ENCODE data around the gene PCDHGA7. TPM values are rescaled to one million over a fixed set of nuclear protein-coding genes. Genes with fewer than 3 reads are reported as not detected.
"Not testable (repeated sequence)": the region's sequence is repeated elsewhere in the genome, so short reads cannot be mapped to it uniquely, and the experiment has no call there.

The PCDHGA7 gene
- total RNA-seq, 1 donor from 2014 or later, result 2.2 TPM

DNA sequence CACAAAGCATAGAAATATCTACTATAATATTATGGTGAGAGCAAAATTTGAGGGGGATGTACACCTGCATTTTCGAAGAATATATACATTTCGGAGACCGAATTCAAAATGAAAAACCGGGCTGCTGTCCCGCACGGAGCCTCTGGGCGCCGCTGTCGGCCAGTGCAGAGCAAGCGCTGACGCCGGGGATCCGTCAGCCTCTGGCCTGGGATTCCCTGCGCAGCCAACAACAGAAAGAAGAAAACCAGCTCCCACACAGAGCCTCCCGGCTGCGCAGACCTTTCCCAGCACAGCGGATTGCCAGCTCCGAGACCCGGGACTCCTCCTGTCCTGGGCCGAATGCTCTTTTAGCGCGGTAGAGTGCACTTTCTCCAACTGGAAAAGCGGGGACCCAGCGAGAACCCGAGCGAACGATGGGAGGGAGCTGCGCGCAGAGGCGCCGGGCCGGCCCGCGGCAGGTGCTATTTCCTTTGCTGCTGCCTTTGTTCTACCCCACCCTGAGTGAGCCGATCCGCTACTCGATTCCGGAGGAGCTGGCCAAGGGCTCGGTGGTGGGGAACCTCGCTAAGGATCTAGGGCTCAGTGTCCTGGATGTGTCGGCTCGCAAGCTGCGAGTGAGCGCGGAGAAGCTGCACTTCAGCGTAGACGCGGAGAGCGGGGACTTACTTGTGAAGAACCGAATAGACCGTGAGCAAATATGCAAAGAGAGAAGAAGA is 25.4 kb downstream of the PCDHGA7 start, which contains the start of gene PCDHGB6:
TSS of gene PCDHGB6 (plus strand) at position 232 of the 716 bp plus-strand sequence. CDS start at position 414, 182 bp downstream.
- Histone ChIP-seq H3K4me3 (ENCODE audit: low read depth, low read length) (peak within 1 kb of the TSS; percentile 3), H3K27me3 (ENCODE audit: control insufficient read depth, insufficient read depth, low read length) (peaks cover 15% of the 10 kb centered on the region)
- TF ChIP-seq, protein P1, sequence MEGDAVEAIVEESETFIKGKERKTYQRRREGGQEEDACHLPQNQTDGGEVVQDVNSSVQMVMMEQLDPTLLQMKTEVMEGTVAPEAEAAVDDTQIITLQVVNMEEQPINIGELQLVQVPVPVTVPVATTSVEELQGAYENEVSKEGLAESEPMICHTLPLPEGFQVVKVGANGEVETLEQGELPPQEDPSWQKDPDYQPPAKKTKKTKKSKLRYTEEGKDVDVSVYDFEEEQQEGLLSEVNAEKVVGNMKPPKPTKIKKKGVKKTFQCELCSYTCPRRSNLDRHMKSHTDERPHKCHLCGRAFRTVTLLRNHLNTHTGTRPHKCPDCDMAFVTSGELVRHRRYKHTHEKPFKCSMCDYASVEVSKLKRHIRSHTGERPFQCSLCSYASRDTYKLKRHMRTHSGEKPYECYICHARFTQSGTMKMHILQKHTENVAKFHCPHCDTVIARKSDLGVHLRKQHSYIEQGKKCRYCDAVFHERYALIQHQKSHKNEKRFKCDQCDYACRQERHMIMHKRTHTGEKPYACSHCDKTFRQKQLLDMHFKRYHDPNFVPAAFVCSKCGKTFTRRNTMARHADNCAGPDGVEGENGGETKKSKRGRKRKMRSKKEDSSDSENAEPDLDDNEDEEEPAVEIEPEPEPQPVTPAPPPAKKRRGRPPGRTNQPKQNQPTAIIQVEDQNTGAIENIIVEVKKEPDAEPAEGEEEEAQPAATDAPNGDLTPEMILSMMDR (IDR thresholded peaks at IDR 0.05; ENCODE audit: insufficient read depth, low read length, poor library complexity, severe bottlenecking), result peak; percentile 58
- not testable (repeated sequence) for DNase-seq (ENCODE audit: low read depth); H3K36me3 ChIP-seq (ENCODE audit: control insufficient read depth, insufficient read depth, low read length)

DNA sequence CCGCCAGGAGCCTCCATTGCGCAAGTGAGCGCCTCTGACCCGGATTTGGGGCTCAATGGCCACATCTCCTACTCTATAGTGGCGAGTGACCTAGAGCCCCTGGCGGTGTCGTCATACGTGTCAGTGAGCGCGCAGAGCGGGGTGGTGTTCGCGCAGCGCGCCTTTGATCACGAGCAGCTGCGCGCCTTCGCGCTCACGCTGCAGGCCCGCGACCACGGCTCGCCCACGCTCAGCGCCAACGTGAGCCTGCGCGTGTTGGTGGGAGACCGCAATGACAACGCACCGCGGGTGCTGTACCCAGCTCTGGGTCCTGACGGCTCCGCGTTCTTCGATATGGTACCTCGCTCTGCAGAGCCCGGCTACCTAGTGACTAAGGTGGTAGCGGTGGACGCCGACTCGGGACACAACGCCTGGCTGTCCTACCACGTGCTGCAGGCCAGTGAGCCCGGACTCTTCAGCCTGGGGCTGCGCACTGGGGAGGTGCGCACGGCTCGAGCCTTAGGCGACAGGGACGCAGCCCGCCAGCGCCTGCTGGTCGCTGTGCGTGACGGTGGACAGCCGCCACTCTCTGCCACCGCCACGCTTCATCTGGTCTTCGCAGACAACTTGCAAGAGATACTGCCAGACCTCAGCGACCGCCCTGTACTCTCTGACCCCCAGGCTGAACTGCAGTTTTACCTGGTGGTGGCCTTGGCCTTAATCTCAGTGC is 27.2 kb downstream of the PCDHGA7 start:
- Histone ChIP-seq H3K36me3 (ENCODE audit: control insufficient read depth, insufficient read depth, low read length) (no peaks in the 10 kb centered on the region), H3K27me3 (ENCODE audit: control insufficient read depth, insufficient read depth, low read length) (peaks cover 15% of the 10 kb centered on the region), H3K4me3 (ENCODE audit: low read depth, low read length) (no peak overlapping the region)
- DNase-seq (ENCODE audit: low read depth), result no peak
- TF ChIP-seq, protein P1 (IDR thresholded peaks at IDR 0.05; ENCODE audit: insufficient read depth, low read length, poor library complexity, severe bottlenecking), result no peak

DNA sequence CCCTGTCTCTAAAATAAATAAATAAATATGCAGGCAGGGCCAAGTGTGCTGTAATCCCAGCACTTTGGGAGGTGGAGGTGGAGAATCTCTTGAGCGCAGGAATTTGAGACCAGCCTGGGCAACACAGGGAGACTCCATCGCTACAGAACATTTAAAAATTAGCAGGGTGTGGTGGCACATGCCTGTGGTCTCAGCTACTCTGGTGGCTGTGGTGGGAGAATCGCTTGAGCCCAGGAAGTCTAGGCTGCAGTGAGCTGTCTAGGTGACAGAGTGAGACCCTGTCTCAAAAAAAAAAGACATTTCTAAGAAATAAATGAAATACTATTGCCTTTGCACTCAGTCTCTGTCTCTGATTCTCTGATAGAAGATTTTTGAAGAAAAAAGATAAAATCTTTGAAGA is 29.0 kb downstream of the PCDHGA7 start:
- Histone ChIP-seq H3K4me3 (ENCODE audit: low read depth, low read length) (no peak overlapping the region), H3K27me3 (ENCODE audit: control insufficient read depth, insufficient read depth, low read length) (peaks cover 16% of the 10 kb centered on the region), H3K36me3 (ENCODE audit: control insufficient read depth, insufficient read depth, low read length) (no peaks in the 10 kb centered on the region)
- DNase-seq (ENCODE audit: low read depth), result no peak
- TF ChIP-seq, protein P1 (IDR thresholded peaks at IDR 0.05; ENCODE audit: insufficient read depth, low read length, poor library complexity, severe bottlenecking), result no peak

DNA sequence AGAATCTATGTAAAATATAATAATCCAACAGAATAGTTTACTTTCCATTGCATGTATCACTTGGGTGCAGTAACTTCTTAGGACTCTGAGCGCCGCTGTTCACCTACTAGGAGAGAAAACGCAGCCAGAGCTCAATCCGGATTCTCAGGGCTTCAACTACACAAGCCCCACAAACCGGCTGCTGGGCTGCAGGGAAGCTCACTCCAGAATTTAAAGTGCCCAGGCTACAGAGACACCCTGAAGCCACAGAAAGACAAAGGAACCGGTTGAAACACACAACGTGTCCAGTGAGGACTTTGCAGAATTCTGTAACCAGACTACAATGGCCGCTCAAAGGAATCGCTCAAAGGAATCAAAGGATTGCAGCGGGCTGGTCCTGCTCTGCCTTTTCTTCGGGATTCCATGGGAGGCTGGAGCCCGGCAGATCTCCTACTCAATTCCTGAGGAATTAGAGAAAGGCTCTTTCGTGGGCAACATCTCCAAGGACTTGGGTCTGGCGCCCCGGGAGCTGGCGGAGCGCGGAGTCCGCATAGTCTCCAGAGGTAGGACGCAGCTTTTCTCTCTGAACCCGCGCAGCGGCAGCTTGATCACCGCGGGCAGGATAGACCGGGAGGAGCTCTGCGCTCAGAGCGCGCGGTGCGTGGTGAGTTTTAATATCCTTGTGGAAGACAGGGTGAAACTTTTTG is 30.5 kb downstream of the PCDHGA7 start, which contains the start of gene PCDHGA10:
TSS of gene PCDHGA10 (plus strand) at position 134 of the 686 bp plus-strand sequence. CDS start at position 323, 189 bp downstream.
- Histone ChIP-seq H3K27me3 (ENCODE audit: control insufficient read depth, insufficient read depth, low read length) (peaks cover 16% of the 10 kb centered on the region), H3K36me3 (ENCODE audit: control insufficient read depth, insufficient read depth, low read length) (no peaks in the 10 kb centered on the region), H3K4me3 (ENCODE audit: low read depth, low read length) (peak within 1 kb of the TSS; percentile 30)
- TF ChIP-seq, protein P1 (IDR thresholded peaks at IDR 0.05; ENCODE audit: insufficient read depth, low read length, poor library complexity, severe bottlenecking), result peak; percentile 34
- no peak for DNase-seq (ENCODE audit: low read depth)

DNA sequence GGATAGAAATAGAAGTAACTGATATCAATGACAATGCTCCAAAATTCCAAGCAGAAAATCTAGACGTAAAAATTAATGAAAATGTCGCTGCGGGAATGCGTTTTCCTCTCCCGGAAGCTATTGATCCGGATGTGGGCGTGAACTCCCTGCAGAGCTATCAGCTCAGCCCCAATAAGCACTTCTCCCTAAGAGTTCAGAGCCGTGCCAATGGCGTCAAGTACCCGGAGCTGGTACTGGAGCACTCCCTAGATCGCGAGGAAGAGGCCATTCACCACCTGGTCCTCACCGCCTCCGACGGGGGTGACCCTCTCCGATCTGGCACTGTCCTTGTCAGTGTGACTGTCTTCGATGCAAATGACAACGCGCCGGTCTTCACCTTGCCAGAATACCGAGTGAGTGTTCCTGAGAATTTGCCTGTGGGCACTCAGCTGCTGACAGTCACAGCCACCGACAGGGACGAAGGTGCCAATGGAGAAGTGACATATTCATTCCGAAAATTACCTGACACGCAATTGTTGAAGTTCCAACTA is 31.1 kb downstream of the PCDHGA7 start:
- TF ChIP-seq, protein P1 (IDR thresholded peaks at IDR 0.05; ENCODE audit: insufficient read depth, low read length, poor library complexity, severe bottlenecking), result no peak
- no peaks in the 10 kb centered on the region for H3K36me3 ChIP-seq (ENCODE audit: control insufficient read depth, insufficient read depth, low read length)
- no peak for DNase-seq (ENCODE audit: low read depth)
- H3K27me3 ChIP-seq (ENCODE audit: control insufficient read depth, insufficient read depth, low read length), result peaks cover 14% of the 10 kb centered on the region
- peak overlapping the region; percentile 30 for H3K4me3 ChIP-seq (ENCODE audit: low read depth, low read length)

DNA sequence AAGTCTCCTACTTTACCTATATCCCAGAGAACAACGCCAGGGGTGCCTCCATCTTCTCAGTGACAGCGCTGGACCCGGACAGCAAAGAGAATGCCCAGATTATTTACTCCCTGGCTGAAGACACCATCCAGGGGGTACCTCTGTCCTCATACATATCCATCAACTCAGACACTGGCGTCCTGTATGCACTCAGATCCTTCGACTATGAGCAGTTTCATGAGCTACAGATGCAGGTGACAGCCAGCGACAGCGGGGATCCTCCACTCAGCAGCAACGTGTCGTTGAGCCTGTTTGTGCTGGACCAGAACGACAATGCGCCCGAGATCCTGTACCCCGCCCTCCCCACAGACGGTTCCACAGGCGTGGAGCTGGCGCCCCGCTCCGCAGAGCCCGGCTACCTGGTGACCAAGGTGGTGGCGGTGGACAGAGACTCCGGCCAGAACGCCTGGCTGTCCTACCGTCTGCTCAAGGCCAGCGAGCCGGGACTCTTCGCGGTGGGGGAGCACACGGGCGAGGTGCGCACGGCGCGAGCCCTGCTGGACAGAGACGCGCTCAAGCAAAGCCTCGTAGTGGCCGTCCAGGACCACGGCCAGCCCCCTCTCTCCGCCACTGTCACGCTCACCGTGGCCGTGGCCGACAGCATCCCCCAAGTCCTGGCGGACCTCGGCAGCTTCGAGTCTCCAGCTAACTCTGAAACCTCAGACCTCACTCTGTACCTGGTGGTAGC is 32.2 kb downstream of the PCDHGA7 start:
- H3K27me3 ChIP-seq (ENCODE audit: control insufficient read depth, insufficient read depth, low read length), result peaks cover 18% of the 10 kb centered on the region

DNA sequence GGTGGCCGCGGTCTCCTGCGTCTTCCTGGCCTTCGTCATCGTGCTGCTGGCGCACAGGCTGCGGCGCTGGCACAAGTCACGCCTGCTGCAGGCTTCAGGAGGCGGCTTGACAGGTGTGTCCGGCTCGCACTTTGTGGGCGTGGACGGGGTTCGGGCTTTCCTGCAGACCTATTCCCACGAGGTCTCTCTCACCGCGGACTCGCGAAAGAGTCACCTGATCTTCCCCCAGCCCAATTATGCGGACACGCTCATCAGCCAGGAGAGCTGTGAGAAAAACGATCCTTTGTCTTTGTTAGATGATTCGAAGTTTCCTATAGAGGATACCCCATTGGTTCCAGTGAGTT is 32.7 kb downstream of the PCDHGA7 start:
- not testable (repeated sequence) for DNase-seq (ENCODE audit: low read depth); H3K4me3 ChIP-seq (ENCODE audit: low read depth, low read length); H3K36me3 ChIP-seq (ENCODE audit: control insufficient read depth, insufficient read depth, low read length)
- H3K27me3 ChIP-seq (ENCODE audit: control insufficient read depth, insufficient read depth, low read length), result peaks cover 14% of the 10 kb centered on the region

More for the DNA sequence above, 32.2 kb downstream of the PCDHGA7 start:
- not testable (repeated sequence) for DNase-seq (ENCODE audit: low read depth); H3K4me3 ChIP-seq (ENCODE audit: low read depth, low read length); H3K36me3 ChIP-seq (ENCODE audit: control insufficient read depth, insufficient read depth, low read length)
